ENCODE measurements around the gene CCSAP. TPM values are rescaled to one million over a fixed set of nuclear protein-coding genes. Genes with fewer than 3 reads are reported as not detected.
A peak's percentile ranks its signal among the peaks of the same experiment; 100 is the strongest.

The CCSAP gene
- polyA plus RNA-seq, 4 donors: 0.89 to 4.5 (median 2.0) TPM

DNA sequence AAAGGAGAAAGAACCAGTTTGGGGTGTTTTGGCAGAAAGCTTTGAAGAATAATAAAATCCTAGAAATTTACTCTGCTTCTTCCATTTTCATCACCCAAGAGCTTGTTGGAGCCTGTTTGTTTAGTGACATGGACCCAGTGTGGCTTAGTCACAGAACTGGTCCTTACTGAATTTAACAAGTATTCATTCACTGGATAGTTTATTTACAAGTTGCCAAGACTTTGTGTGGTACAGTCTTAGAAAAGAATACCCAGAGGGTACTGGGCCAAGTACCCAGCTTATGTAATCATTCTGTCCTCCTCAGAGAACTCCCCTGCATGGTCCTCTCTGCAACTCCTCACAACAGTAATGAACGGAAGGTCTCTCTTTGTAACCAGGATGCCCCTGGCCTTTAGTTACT lies 55.6 kb downstream of the CCSAP start:
- Histone ChIP-seq H3K27me3 (ENCODE audit: control insufficient read depth in 3 of 3, insufficient read depth in 3 of 3, low read length in 3 of 3) (no peaks in the 10 kb centered on the region), H3K4me1 (ENCODE audit: control insufficient read depth in 3 of 3, insufficient read depth in 2 of 3, low read depth in 1 of 3, low read length in 2 of 3) (peaks cover 0 to 4% (median 0%) of the 10 kb centered on the region in 3 donors), H3K36me3 (ENCODE audit: control insufficient read depth in 3 of 3, insufficient read depth in 2 of 3, low read depth in 1 of 3, low read length in 3 of 3) (peaks cover 9 to 11% (median 9%) of the 10 kb centered on the region in 3 donors), H3K9me3 (ENCODE audit: control insufficient read depth in 2 of 2, insufficient read depth in 1 of 2, low read depth in 1 of 2, low read length in 1 of 2) (no peaks in the 10 kb centered on the region), H3K27ac (ENCODE audit: low read depth in 1 of 3, low read length in 2 of 3) (no peak overlapping the region), H3K4me3 (ENCODE audit: low read depth in 1 of 3, low read length in 3 of 3) (no peak overlapping the region)
- DNase-seq (no peak), FAIRE-seq (no peak)
- WGBS, 3 donors: 86 to 100% (median 91%) methylated on average over 1 of the region's 1 CpG

DNA sequence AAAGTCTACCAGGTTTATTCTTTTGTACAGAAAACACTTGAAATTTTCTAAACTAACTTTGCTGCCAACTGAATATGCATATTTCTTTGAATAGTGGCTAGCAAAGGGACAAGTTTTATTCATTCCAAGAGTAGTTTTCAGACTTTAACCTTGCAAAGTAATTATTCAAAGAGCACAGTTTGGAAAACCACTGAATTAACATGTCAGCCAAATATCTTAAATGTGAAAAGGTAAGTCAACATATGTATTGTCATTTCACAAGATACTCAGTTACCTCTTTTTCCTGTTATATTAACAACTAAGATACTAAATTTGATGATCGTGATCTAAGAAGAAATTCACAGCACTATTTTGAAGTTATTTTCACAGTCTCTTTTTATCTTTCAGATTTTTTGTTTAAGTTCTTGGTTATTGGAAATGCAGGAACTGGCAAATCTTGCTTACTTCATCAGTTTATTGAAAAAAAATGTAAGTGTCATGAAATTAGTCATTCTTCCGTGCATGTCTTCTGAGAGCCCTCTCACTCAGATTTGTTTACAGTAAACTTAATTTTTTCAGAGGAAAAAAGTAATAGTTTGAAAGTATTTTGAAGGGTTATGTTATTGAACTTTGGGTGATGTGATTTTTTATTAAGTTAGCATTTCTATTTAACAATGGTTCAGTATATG lies 56.6 kb downstream of the CCSAP start:
- no peaks in the 10 kb centered on the region for H3K9me3 ChIP-seq (ENCODE audit: control insufficient read depth in 2 of 2, insufficient read depth in 1 of 2, low read depth in 1 of 2, low read length in 1 of 2)
- DNase-seq: no peak
- no peak overlapping the region for H3K27ac ChIP-seq (ENCODE audit: low read depth in 1 of 3, low read length in 2 of 3)
- no peak overlapping the region for H3K4me3 ChIP-seq (ENCODE audit: low read depth in 1 of 3, low read length in 3 of 3)
- no peaks in the 10 kb centered on the region for H3K27me3 ChIP-seq (ENCODE audit: control insufficient read depth in 3 of 3, insufficient read depth in 3 of 3, low read length in 3 of 3)
- 63 to 80% (median 78%) methylated on average over 2 of the region's 2 CpGs for WGBS, 3 donors
- peak; percentile 57 for FAIRE-seq
- H3K36me3 ChIP-seq (ENCODE audit: control insufficient read depth in 3 of 3, insufficient read depth in 2 of 3, low read depth in 1 of 3, low read length in 3 of 3): peaks cover 5 to 10% (median 7%) of the 10 kb centered on the region in 3 donors
- H3K4me1 ChIP-seq (ENCODE audit: control insufficient read depth in 3 of 3, insufficient read depth in 2 of 3, low read depth in 1 of 3, low read length in 2 of 3): peaks cover 0 to 4% (median 0%) of the 10 kb centered on the region in 3 donors

GRCh38 chr1:229285440-229285839 lies 57.4 kb downstream of the CCSAP start:
- no peak for DNase-seq
- H3K4me3 ChIP-seq (ENCODE audit: low read depth in 1 of 3, low read length in 3 of 3): no peak overlapping the region
- no peak for FAIRE-seq
- H3K9me3 ChIP-seq (ENCODE audit: control insufficient read depth in 2 of 2, insufficient read depth in 1 of 2, low read depth in 1 of 2, low read length in 1 of 2): no peaks in the 10 kb centered on the region
- WGBS, 3 donors: 52 to 70% (median 67%) methylated on average over 2 of the region's 2 CpGs
- no peak overlapping the region for H3K27ac ChIP-seq (ENCODE audit: low read depth in 1 of 3, low read length in 2 of 3)
- peaks cover 0 to 4% (median 0%) of the 10 kb centered on the region in 3 donors for H3K4me1 ChIP-seq (ENCODE audit: control insufficient read depth in 3 of 3, insufficient read depth in 2 of 3, low read depth in 1 of 3, low read length in 2 of 3)
- H3K27me3 ChIP-seq (ENCODE audit: control insufficient read depth in 3 of 3, insufficient read depth in 3 of 3, low read length in 3 of 3): no peaks in the 10 kb centered on the region
- peaks cover 3 to 6% (median 6%) of the 10 kb centered on the region in 3 donors for H3K36me3 ChIP-seq (ENCODE audit: control insufficient read depth in 3 of 3, insufficient read depth in 2 of 3, low read depth in 1 of 3, low read length in 3 of 3)

DNA sequence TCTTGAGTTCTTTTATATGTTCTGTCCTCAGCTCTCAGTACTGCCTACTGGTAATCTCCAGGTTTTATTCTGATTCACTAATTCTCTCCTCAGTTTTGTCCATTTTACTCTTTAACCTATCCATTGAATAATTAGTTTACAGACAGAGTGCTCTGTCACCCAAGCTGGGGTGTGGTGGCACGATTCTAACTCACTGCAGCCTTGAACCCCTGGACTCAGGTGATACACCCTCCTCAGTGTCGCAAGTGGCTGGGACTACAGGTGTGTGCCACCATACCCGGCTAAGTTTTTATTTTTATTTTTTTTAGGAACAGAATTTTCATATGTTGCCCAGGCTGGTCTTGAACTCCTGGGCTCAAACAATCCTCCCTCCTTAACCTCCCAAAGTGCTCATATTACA lies 58.0 kb downstream of the CCSAP start:
- Histone ChIP-seq H3K27me3 (ENCODE audit: control insufficient read depth in 3 of 3, insufficient read depth in 3 of 3, low read length in 3 of 3) (no peaks in the 10 kb centered on the region), H3K9me3 (ENCODE audit: control insufficient read depth in 2 of 2, insufficient read depth in 1 of 2, low read depth in 1 of 2, low read length in 1 of 2) (no peaks in the 10 kb centered on the region), H3K4me1 (ENCODE audit: control insufficient read depth in 3 of 3, insufficient read depth in 2 of 3, low read depth in 1 of 3, low read length in 2 of 3) (peaks cover 0 to 4% (median 0%) of the 10 kb centered on the region in 3 donors), H3K4me3 (ENCODE audit: low read depth in 1 of 3, low read length in 3 of 3) (no peak overlapping the region), H3K27ac (ENCODE audit: low read depth in 1 of 3, low read length in 2 of 3) (no peak overlapping the region), H3K36me3 (ENCODE audit: control insufficient read depth in 3 of 3, insufficient read depth in 2 of 3, low read depth in 1 of 3, low read length in 3 of 3) (peaks cover 3% of the 10 kb centered on the region in 3 donors)
- WGBS, 3 donors: 30 to 75% (median 39%) methylated on average over 3 of the region's 3 CpGs
- no peak for FAIRE-seq
- DNase-seq: peak in 1 of 2 donors; percentile 57

DNA sequence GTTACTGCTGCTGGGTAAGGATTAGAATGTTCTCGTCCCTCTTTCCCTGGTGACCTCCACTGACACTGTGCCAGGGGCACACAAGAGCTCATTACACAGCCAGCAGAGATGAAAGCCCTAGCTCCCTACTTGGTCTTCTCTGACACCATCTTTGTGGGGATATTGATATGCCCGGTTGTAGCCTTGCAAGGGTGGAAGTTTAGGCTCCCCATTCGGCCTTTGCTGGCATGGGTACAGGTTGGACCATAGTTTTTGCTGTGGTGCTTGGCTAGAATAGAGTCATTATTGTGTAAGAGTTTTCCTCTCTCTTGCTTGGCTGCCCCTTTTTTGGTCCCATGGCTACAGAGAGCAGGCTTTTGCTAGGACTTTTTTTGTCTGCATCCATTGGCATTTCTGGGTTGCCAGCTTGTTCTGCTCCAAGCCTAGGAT lies 59.6 kb downstream of the CCSAP start:
- H3K27ac ChIP-seq (ENCODE audit: low read depth in 1 of 3, low read length in 2 of 3): no peak overlapping the region
- H3K27me3 ChIP-seq (ENCODE audit: control insufficient read depth in 3 of 3, insufficient read depth in 3 of 3, low read length in 3 of 3): no peaks in the 10 kb centered on the region
- no peak for FAIRE-seq
- no peak overlapping the region for H3K4me3 ChIP-seq (ENCODE audit: low read depth in 1 of 3, low read length in 3 of 3)
- H3K4me1 ChIP-seq (ENCODE audit: control insufficient read depth in 3 of 3, insufficient read depth in 2 of 3, low read depth in 1 of 3, low read length in 2 of 3): peaks cover 0 to 4% (median 0%) of the 10 kb centered on the region in 3 donors
- no peak for DNase-seq
- peaks cover 0 to 3% (median 0%) of the 10 kb centered on the region in 3 donors for H3K36me3 ChIP-seq (ENCODE audit: control insufficient read depth in 3 of 3, insufficient read depth in 2 of 3, low read depth in 1 of 3, low read length in 3 of 3)
- no peaks in the 10 kb centered on the region for H3K9me3 ChIP-seq (ENCODE audit: control insufficient read depth in 2 of 2, insufficient read depth in 1 of 2, low read depth in 1 of 2, low read length in 1 of 2)
- WGBS, 3 donors: 83 to 88% (median 84%) methylated on average over 3 of the region's 3 CpGs

GRCh38 chr1:229282295-229282823 lies 60.5 kb downstream of the CCSAP start:
- 77 to 85% (median 84%) methylated on average over 1 of the region's 1 CpG for WGBS, 3 donors
- H3K27ac ChIP-seq (ENCODE audit: low read depth in 1 of 3, low read length in 2 of 3): no peak overlapping the region
- peaks cover 0 to 4% (median 0%) of the 10 kb centered on the region in 3 donors for H3K4me1 ChIP-seq (ENCODE audit: control insufficient read depth in 3 of 3, insufficient read depth in 2 of 3, low read depth in 1 of 3, low read length in 2 of 3)
- peaks cover 0 to 7% (median 0%) of the 10 kb centered on the region in 3 donors for H3K36me3 ChIP-seq (ENCODE audit: control insufficient read depth in 3 of 3, insufficient read depth in 2 of 3, low read depth in 1 of 3, low read length in 3 of 3)
- no peaks in the 10 kb centered on the region for H3K27me3 ChIP-seq (ENCODE audit: control insufficient read depth in 3 of 3, insufficient read depth in 3 of 3, low read length in 3 of 3)
- FAIRE-seq: no peak
- DNase-seq: no peak
- no peaks in the 10 kb centered on the region for H3K9me3 ChIP-seq (ENCODE audit: control insufficient read depth in 2 of 2, insufficient read depth in 1 of 2, low read depth in 1 of 2, low read length in 1 of 2)
- H3K4me3 ChIP-seq (ENCODE audit: low read depth in 1 of 3, low read length in 3 of 3): no peak overlapping the region

DNA sequence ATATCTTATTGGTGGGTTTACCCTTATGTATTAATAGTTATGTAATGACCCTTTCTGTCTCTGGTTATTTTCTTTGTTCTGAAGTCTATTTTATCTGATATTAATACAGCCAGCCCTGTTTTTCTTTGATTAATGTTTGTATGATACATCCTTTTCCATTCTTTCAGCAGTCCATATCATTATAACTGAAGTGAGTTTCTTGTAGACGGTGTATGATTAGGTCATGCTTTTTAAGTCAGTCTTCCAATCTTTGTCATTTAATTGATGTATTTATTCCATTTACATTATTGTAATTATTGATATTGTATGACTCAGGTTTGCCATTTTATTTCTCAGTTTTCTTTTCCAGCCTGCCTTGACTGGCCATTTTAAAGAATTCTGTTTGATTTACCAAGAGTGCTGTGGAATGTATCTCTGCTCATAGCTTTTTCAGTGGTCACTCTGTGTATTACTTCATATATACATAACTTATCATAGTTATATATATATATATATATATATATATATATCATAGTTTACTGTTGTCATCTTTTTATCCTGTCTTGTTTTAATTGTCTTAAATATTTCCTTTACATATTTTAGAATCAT lies 61.4 kb downstream of the CCSAP start:
- WGBS, 3 donors: 86 to 90% (median 89%) methylated on average over 1 of the region's 1 CpG
- Histone ChIP-seq H3K4me1 (ENCODE audit: control insufficient read depth in 3 of 3, insufficient read depth in 2 of 3, low read depth in 1 of 3, low read length in 2 of 3) (peaks cover 0 to 4% (median 0%) of the 10 kb centered on the region in 3 donors), H3K4me3 (ENCODE audit: low read depth in 1 of 3, low read length in 3 of 3) (no peak overlapping the region), H3K27me3 (ENCODE audit: control insufficient read depth in 3 of 3, insufficient read depth in 3 of 3, low read length in 3 of 3) (no peaks in the 10 kb centered on the region), H3K36me3 (ENCODE audit: control insufficient read depth in 3 of 3, insufficient read depth in 2 of 3, low read depth in 1 of 3, low read length in 3 of 3) (peaks cover 0 to 11% (median 0%) of the 10 kb centered on the region in 3 donors), H3K27ac (ENCODE audit: low read depth in 1 of 3, low read length in 2 of 3) (no peak overlapping the region), H3K9me3 (ENCODE audit: control insufficient read depth in 2 of 2, insufficient read depth in 1 of 2, low read depth in 1 of 2, low read length in 1 of 2) (no peaks in the 10 kb centered on the region)
- DNase-seq: no peak
- no peak for FAIRE-seq

GRCh38 chr1:229280921-229281320 lies 61.9 kb downstream of the CCSAP start:
- WGBS, 3 donors: 60 to 70% (median 68%) methylated on average over 3 of the region's 3 CpGs
- H3K4me1 ChIP-seq (ENCODE audit: control insufficient read depth in 3 of 3, insufficient read depth in 2 of 3, low read depth in 1 of 3, low read length in 2 of 3): peaks cover 0 to 4% (median 0%) of the 10 kb centered on the region in 3 donors
- no peak overlapping the region for H3K27ac ChIP-seq (ENCODE audit: low read depth in 1 of 3, low read length in 2 of 3)

More at GRCh38 chr1:229280921-229281320, 61.9 kb downstream of the CCSAP start:
- Histone ChIP-seq H3K4me3 (ENCODE audit: low read depth in 1 of 3, low read length in 3 of 3) (no peak overlapping the region), H3K9me3 (ENCODE audit: control insufficient read depth in 2 of 2, insufficient read depth in 1 of 2, low read depth in 1 of 2, low read length in 1 of 2) (no peaks in the 10 kb centered on the region), H3K27me3 (ENCODE audit: control insufficient read depth in 3 of 3, insufficient read depth in 3 of 3, low read length in 3 of 3) (no peaks in the 10 kb centered on the region), H3K36me3 (ENCODE audit: control insufficient read depth in 3 of 3, insufficient read depth in 2 of 3, low read depth in 1 of 3, low read length in 3 of 3) (peaks cover 0 to 11% (median 0%) of the 10 kb centered on the region in 3 donors)
- FAIRE-seq (no peak), DNase-seq (no peak)
